RPMI7951 (cell line): ENCODE results near the gene NFKB1. TPM values are rescaled to one million over a fixed set of nuclear protein-coding genes. Genes with fewer than 3 reads are reported as not detected.
A peak's percentile ranks its signal among the peaks of the same experiment; 100 is the strongest.
"Not testable (repeated sequence)": the region's sequence is repeated elsewhere in the genome, so short reads cannot be mapped to it uniquely, and the experiment has no call there.

Experiments
- DNase-seq: peaks from one replicate; pipeline ENCODE4 v3.0.0-alpha.2; 2012; ENCODE audit warnings: low read depth
- total RNA-seq: library from RNA; depleted of rRNA; stranded (reverse); fragments of >200 nt; shearing (Covaris generic); gene quantifications from 2 replicates; pipeline ENCODE4 v1.2.3, GENCODE V29; 2014

Gene NFKB1
- total RNA-seq, 1 experiment from 2014 or later = 19.1 TPM

DNA sequence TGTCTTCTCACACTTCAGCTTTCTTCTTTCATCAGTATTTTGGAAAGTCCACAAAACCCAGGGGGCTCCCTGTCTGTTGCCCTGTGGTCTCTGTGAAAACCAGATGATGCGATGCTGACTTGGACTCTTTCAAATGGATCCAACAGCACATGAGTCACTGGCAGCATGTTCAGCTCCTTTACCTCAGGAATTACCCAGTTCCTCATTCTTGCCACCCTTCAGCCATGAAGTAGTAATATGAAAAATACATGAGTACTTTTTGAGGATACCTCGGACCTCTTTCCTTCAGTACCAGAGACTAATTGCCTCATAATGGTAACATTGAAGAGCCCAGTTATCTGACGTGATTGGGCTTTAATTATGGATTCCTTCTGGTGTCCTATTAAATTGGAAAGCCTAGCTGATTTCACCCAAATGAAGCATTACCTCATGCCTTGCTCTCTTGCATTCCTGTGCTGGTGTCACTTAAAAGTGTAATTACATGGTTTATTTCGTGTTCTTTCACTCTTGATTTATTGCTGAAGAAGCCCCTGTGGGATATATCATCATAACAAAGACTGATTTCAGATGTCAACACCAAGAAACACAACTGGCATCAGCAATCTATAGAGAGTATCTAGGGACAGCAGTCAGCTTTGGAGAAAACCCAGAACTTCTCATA is 63.4 kb downstream of the NFKB1 start:
- DNase-seq = peak; percentile 65

- DNase-seq = no peak
Measured at GRCh38 chr4:102565696-102566095, 64.5 kb downstream of the NFKB1 start.

- DNase-seq = no peak
Measured at GRCh38 chr4:102566426-102566825, 65.3 kb downstream of the NFKB1 start.

GRCh38 chr4:102567427-102567826 is 66.3 kb downstream of the NFKB1 start:
- DNase-seq = no peak

GRCh38 chr4:102569200-102569599 is 68.0 kb downstream of the NFKB1 start:
- DNase-seq = no peak

DNA sequence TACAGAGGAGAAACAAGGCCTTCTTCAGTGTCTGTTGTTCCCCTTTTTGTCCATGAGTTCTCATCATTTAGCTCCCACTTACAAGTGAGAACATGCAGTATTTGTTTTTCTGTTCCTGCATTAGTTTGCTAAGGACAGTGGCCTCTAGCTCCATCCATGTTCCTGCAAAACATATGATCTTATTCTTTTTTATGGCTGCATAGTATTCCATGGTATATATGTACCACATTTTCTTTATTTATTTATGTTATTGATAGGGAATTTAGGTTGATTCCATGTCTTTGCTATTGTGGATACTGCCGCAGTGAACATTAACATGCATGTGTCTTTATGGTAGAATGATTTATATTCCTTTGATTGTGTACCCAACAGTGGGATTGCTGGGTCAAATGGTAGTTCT is 69.1 kb downstream of the NFKB1 start:
- DNase-seq = not testable (repeated sequence)

GRCh38 chr4:102572452-102572851 is 71.3 kb downstream of the NFKB1 start:
- no peak for DNase-seq

DNA sequence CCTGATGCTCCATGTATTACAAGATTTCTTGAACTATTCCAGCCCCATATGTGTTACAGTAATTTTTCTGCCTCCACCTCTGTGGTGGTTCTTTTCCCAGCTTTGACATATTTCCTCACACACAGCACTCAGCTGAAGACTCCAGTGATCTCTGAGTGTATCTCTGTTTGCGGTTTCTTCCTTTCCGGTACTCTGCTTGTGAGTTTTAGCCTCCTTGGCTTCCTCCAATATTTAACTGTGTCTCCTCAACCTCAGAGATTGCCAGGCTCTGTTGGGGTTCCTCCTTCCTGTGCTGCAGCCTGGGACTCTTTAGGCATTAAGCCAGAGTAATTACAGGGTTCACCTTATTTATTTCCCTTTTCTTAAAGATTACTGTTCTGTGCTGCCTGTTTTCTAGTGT is 73.2 kb downstream of the NFKB1 start:
- no peak for DNase-seq

DNA sequence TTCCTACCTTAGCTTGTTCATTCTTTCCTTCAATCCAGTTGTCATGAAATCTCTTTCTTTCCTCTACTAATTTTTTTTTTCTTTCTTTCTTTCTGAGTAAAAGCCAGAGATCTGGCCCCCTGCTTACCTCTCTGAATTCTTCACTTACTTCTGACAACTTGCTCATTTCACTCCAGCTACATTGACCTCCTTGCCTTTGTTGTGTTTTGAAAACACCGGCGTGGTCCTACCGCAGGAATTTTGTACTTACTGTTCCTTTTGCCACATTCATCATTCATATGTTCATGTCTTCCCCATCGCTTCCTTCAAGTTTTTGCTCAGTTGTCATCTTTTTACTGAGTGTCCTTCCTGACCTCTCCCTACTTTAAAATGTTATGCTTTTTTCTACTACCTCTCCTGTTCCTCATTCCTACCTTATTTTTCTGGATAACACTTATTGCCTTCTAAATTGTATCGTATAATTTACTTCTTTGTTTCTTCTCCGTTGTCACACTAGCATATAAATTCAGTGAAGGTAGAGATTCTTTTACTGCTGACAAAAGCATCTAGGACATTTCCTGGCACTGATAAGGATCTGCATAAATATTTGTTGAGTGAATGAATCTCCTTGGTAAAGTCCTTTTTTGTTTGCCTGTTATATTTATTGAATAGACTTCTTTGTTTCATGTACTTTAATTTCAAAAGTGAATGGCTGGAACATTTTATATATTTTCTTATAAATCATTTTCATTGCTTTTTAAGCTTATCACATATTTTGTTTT is 74.4 kb downstream of the NFKB1 start:
- no peak for DNase-seq

DNA sequence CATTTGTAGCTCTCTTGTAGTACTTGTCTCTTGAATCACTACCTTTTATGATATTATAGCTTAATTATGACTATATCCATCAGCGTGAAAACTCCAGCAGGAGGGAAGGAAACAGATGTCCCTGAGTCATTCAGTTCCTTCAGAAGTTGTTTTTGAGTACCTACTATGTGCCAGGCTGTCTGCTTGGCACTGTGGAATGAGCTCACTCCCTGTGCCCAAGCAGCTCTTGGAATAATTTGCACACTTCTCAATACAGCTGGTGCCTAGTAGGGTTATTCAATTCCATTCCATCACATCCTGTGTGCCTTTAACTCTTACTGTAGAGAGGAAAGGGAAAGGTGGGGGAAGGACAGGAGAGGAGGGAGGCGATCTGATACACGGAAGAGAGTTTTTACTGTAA is 77.1 kb downstream of the NFKB1 start:
- no peak for DNase-seq

DNA sequence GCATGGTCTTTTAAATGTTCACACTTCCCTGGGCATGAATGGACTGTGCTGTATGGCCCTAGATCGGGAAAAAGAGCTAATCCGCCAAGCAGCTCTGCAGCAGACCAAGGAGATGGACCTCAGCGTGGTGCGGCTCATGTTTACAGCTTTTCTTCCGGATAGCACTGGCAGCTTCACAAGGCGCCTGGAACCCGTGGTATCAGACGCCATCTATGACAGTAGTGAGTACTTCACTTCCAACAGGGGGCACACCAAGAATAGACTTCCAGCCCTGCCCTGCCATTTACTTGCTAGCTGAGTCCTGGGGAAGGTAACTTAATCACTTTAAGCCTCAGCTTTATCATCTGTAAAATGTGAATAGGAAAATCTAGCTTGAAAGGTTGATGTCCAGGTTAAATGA is 77.7 kb downstream of the NFKB1 start:
- DNase-seq = no peak

- no peak for DNase-seq
Measured at GRCh38 chr4:102579794-102580462, 78.8 kb downstream of the NFKB1 start.

DNA sequence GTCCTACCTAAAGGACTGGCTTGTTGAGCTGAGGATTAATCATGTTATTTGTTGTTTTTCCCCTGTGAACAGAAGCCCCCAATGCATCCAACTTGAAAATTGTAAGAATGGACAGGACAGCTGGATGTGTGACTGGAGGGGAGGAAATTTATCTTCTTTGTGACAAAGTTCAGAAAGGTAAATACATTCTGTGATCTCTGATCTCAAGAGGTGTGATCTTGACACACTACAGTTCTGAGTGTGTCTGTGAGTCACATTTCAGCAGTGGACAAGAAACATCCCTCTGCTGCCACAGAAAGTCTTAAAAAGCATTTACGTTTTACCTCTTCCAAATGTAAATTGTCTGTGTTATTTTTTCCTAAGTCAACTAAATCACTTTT is 79.3 kb downstream of the NFKB1 start:
- no peak for DNase-seq

- DNase-seq = no peak
Measured at GRCh38 chr4:102584091-102584490, 82.9 kb downstream of the NFKB1 start.

DNA sequence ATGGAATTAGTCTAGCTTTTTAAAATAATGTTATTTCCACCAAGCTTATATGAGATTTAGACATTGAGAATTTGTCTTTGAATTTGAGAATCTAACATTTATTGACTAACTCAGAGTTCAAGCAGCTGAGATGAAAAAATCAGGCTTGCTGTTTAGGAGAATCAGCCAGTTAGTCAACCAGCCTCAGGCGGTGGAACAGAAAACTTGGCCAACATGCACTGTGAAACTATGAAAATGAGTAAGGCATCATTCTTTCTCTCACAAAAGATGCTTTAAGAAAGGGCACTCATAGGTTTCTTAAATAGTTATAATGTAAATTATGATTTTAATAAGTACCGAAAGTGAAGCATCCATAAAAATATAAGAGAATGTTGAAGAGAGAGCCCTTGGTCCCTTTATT is 84.2 kb downstream of the NFKB1 start:
- DNase-seq = peak; percentile 56

- DNase-seq = no peak
Measured at GRCh38 chr4:102586002-102586643, 85.0 kb downstream of the NFKB1 start.

GRCh38 chr4:102586644-102587021 is 85.5 kb downstream of the NFKB1 start:
- DNase-seq = no peak

- DNase-seq = no peak
Measured at GRCh38 chr4:102589743-102590142, 88.6 kb downstream of the NFKB1 start.

DNA sequence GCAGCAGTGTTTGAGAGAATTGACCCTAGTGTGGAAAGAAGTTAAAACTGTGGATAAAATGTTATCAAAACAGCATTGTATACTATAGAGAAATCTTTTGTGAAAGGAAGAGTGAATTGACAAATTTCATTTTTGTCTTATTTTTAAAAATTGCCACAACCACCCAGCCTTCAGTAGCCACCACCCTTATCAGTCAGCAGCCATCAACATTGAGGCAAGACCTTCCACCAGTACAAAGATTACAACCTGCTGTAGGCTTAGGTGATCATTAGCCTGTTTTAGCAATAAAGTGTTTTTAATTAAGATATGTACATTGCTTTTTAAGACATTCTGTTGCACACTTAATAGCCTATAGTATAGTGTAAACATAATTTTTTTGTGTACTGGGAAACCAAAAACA is 91.1 kb downstream of the NFKB1 start:
- DNase-seq = no peak

- DNase-seq = no peak
Measured at GRCh38 chr4:102593147-102593546, 92.0 kb downstream of the NFKB1 start.

DNA sequence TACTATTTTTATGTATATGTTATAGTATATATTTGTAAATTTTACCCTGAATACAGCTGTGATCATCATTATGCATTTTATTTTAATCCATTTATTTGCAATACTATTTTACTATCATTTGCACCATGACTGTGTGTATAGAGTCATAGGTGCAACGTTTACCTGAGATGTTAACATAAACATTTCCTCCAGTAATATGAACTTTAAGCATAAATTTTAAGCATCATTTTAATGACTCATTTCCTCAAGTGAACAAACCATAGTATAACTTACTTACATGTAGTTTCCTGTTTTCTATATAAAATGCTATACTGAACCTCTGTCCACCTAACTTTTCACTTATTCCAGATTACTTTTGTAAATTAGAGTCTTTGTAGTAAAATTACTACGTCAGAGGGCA is 92.8 kb downstream of the NFKB1 start:
- DNase-seq = no peak

DNA sequence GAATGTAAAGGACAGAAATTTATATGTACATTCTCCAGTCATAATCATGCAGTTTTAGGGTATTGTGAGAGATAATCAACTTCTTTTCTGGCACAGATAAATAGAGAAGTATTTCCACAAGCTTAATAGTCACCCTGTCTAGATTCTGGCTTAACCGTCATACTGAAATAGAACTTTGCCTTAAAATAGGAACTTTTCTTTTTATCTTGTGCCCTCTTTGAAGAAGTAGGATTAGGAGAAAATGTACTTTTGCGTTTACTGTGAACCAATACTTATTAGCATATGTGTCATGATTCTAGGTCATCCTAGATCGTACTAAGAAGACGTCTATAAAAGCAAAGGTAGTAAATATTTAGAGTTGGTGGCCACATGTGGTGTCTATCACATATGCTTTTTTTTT is 95.4 kb downstream of the NFKB1 start:
- DNase-seq = no peak
